ENCODE measurements around the gene ADCY2. TPM values are rescaled to one million over a fixed set of nuclear protein-coding genes. Genes with fewer than 3 reads are reported as not detected.

Gene ADCY2
- total and polyA plus RNA-seq, 7 experiments from 2014 or later = not detected

- Histone ChIP-seq H3K27ac (ENCODE audit: low read depth, low read length) (no peak overlapping the region), H3K4me1 (ENCODE audit: control insufficient read depth in 2 of 2, insufficient read depth in 2 of 2, low read length in 2 of 2) (no peaks in the 10 kb centered on the region), H3K9me3 (ENCODE audit: control insufficient read depth in 2 of 3, low read length in 3 of 3) (no peaks in the 10 kb centered on the region), H3K4me3 (ENCODE audit: low read length) (no peak overlapping the region), H3K36me3 (ENCODE audit: control insufficient read depth in 2 of 3, insufficient read depth in 3 of 3, low read length in 3 of 3) (no peaks in the 10 kb centered on the region), H3K27me3 (ENCODE audit: control insufficient read depth in 2 of 2, insufficient read depth in 2 of 2, low read length in 2 of 2) (no peaks in the 10 kb centered on the region)
- Mint-ChIP-seq H3K27me3 (peaks cover 0 to 19% (median 0%) of the 10 kb centered on the region in 5 donors), H3K27ac (no peak overlapping the region), H3K4me3 (no peak overlapping the region), H3K9me3 (peaks cover 0 to 19% (median 3%) of the 10 kb centered on the region in 11 donors), H3K36me3 (peaks cover 0 to 4% (median 0%) of the 10 kb centered on the region in 5 donors), H3K4me1 (no peaks in the 10 kb centered on the region)
- ChIA-PET CTCF (no interaction called here), POLR2A (no interaction called here)
- ATAC-seq = no peak
- DNase-seq = no peak
- intact Hi-C loops (cut with micrococcal nuclease) = no loop called here
Observed at GRCh38 chr5:7634837-7635236, 238.9 kb downstream of the ADCY2 start.

- H3K27ac Mint-ChIP-seq = no peak overlapping the region
- no peaks in the 10 kb centered on the region for H3K36me3 ChIP-seq (ENCODE audit: control insufficient read depth in 2 of 3, insufficient read depth in 3 of 3, low read length in 3 of 3)
- H3K4me3 Mint-ChIP-seq = no peak overlapping the region
- no peak overlapping the region for H3K27ac ChIP-seq (ENCODE audit: low read depth, low read length)
- H3K9me3 Mint-ChIP-seq = peaks cover 0 to 42% (median 7%) of the 10 kb centered on the region in 11 donors
- no peak overlapping the region for H3K4me3 ChIP-seq (ENCODE audit: low read length)
- no peaks in the 10 kb centered on the region for H3K4me1 ChIP-seq (ENCODE audit: control insufficient read depth in 2 of 2, insufficient read depth in 2 of 2, low read length in 2 of 2)
- ChIA-PET CTCF (no interaction called here), POLR2A (no interaction called here)
- DNase-seq (no peak), ATAC-seq (no peak)
- H3K9me3 ChIP-seq (ENCODE audit: control insufficient read depth in 2 of 3, low read length in 3 of 3) = no peaks in the 10 kb centered on the region
- intact Hi-C loops (cut with micrococcal nuclease) = no loop called here
- H3K4me1 Mint-ChIP-seq = no peaks in the 10 kb centered on the region
- H3K27me3 Mint-ChIP-seq = peaks cover 0 to 14% (median 0%) of the 10 kb centered on the region in 5 donors
- no peaks in the 10 kb centered on the region for H3K27me3 ChIP-seq (ENCODE audit: control insufficient read depth in 2 of 2, insufficient read depth in 2 of 2, low read length in 2 of 2)
- H3K36me3 Mint-ChIP-seq = peaks cover 0 to 4% (median 0%) of the 10 kb centered on the region in 5 donors
Observed at GRCh38 chr5:7638456-7638855, 242.5 kb downstream of the ADCY2 start.

GRCh38 chr5:7642029-7642428 is 246.1 kb downstream of the ADCY2 start:
- Histone ChIP-seq H3K36me3 (ENCODE audit: control insufficient read depth in 2 of 3, insufficient read depth in 3 of 3, low read length in 3 of 3) (no peaks in the 10 kb centered on the region), H3K4me3 (ENCODE audit: low read length) (no peak overlapping the region), H3K9me3 (ENCODE audit: control insufficient read depth in 2 of 3, low read length in 3 of 3) (no peaks in the 10 kb centered on the region), H3K27ac (ENCODE audit: low read depth, low read length) (no peak overlapping the region), H3K27me3 (ENCODE audit: control insufficient read depth in 2 of 2, insufficient read depth in 2 of 2, low read length in 2 of 2) (no peaks in the 10 kb centered on the region), H3K4me1 (ENCODE audit: control insufficient read depth in 2 of 2, insufficient read depth in 2 of 2, low read length in 2 of 2) (no peaks in the 10 kb centered on the region)
- intact Hi-C loops (cut with micrococcal nuclease) = no loop called here
- Mint-ChIP-seq H3K27ac (no peak overlapping the region), H3K9me3 (peaks cover 4 to 55% (median 16%) of the 10 kb centered on the region in 11 donors), H3K4me1 (no peaks in the 10 kb centered on the region), H3K4me3 (no peak overlapping the region), H3K36me3 (peaks cover 0 to 5% (median 0%) of the 10 kb centered on the region in 5 donors), H3K27me3 (peaks cover 0 to 2% (median 0%) of the 10 kb centered on the region in 5 donors)
- ChIA-PET CTCF (no interaction called here), POLR2A (no interaction called here)
- ATAC-seq = no peak
- DNase-seq = no peak

- Histone ChIP-seq H3K9me3 (ENCODE audit: control insufficient read depth in 2 of 3, low read length in 3 of 3) (no peaks in the 10 kb centered on the region), H3K27me3 (ENCODE audit: control insufficient read depth in 2 of 2, insufficient read depth in 2 of 2, low read length in 2 of 2) (no peaks in the 10 kb centered on the region), H3K4me3 (ENCODE audit: low read length) (no peak overlapping the region), H3K27ac (ENCODE audit: low read depth, low read length) (no peak overlapping the region), H3K4me1 (ENCODE audit: control insufficient read depth in 2 of 2, insufficient read depth in 2 of 2, low read length in 2 of 2) (no peaks in the 10 kb centered on the region), H3K36me3 (ENCODE audit: control insufficient read depth in 2 of 3, insufficient read depth in 3 of 3, low read length in 3 of 3) (no peaks in the 10 kb centered on the region)
- ChIA-PET CTCF (no interaction called here), POLR2A (no interaction called here)
- H3K27me3 Mint-ChIP-seq = peaks cover 0 to 5% (median 0%) of the 10 kb centered on the region in 5 donors
- H3K27ac Mint-ChIP-seq = no peak overlapping the region
- no peak overlapping the region for H3K4me3 Mint-ChIP-seq
- H3K36me3 Mint-ChIP-seq = peaks cover 0 to 5% (median 0%) of the 10 kb centered on the region in 5 donors
- no peaks in the 10 kb centered on the region for H3K4me1 Mint-ChIP-seq
- peaks cover 4 to 41% (median 16%) of the 10 kb centered on the region in 11 donors for H3K9me3 Mint-ChIP-seq
- intact Hi-C loops (cut with micrococcal nuclease) = no loop called here
- DNase-seq (no peak), ATAC-seq (no peak)
Observed at GRCh38 chr5:7644723-7645122, 248.8 kb downstream of the ADCY2 start.

- intact Hi-C loops (cut with micrococcal nuclease) = no loop called here
Observed at GRCh38 chr5:7650755-7651154, 254.8 kb downstream of the ADCY2 start.

GRCh38 chr5:7653046-7653445 is 257.1 kb downstream of the ADCY2 start:
- H3K4me3 ChIP-seq (ENCODE audit: low read length) = no peak overlapping the region
- Mint-ChIP-seq H3K4me1 (peaks cover 0 to 1% (median 0%) of the 10 kb centered on the region in 7 donors), H3K27me3 (peaks cover 0 to 25% (median 5%) of the 10 kb centered on the region in 5 donors), H3K36me3 (no peaks in the 10 kb centered on the region), H3K27ac (no peak overlapping the region), H3K9me3 (peaks cover 0 to 12% (median 3%) of the 10 kb centered on the region in 11 donors), H3K4me3 (no peak overlapping the region)
- DNase-seq (no peak), ATAC-seq (no peak)
- no peaks in the 10 kb centered on the region for H3K27me3 ChIP-seq (ENCODE audit: control insufficient read depth in 2 of 2, insufficient read depth in 2 of 2, low read length in 2 of 2)
- H3K4me1 ChIP-seq (ENCODE audit: control insufficient read depth in 2 of 2, insufficient read depth in 2 of 2, low read length in 2 of 2) = no peaks in the 10 kb centered on the region
- intact Hi-C loops (cut with micrococcal nuclease) = no loop called here
- no peaks in the 10 kb centered on the region for H3K9me3 ChIP-seq (ENCODE audit: control insufficient read depth in 2 of 3, low read length in 3 of 3)
- CTCF ChIA-PET = interaction anchor here (0.7 kb wide), 1 partner anchor 42 kb away, joined by 3 read pairs; no protein-coding TSS in a partner anchor
- H3K27ac ChIP-seq (ENCODE audit: low read depth, low read length) = no peak overlapping the region
- H3K36me3 ChIP-seq (ENCODE audit: control insufficient read depth in 2 of 3, insufficient read depth in 3 of 3, low read length in 3 of 3) = no peaks in the 10 kb centered on the region
- POLR2A ChIA-PET = no interaction called here

More at GRCh38 chr5:7650755-7651154, 254.8 kb downstream of the ADCY2 start:
- POLR2A ChIA-PET = no interaction called here
- H3K36me3 ChIP-seq (ENCODE audit: control insufficient read depth in 2 of 3, insufficient read depth in 3 of 3, low read length in 3 of 3) = no peaks in the 10 kb centered on the region
- no peak overlapping the region for H3K27ac Mint-ChIP-seq
- ATAC-seq = no peak
- no peaks in the 10 kb centered on the region for H3K27me3 ChIP-seq (ENCODE audit: control insufficient read depth in 2 of 2, insufficient read depth in 2 of 2, low read length in 2 of 2)
- no peak overlapping the region for H3K27ac ChIP-seq (ENCODE audit: low read depth, low read length)
- DNase-seq = no peak
- H3K4me1 ChIP-seq (ENCODE audit: control insufficient read depth in 2 of 2, insufficient read depth in 2 of 2, low read length in 2 of 2) = no peaks in the 10 kb centered on the region
- H3K4me3 ChIP-seq (ENCODE audit: low read length) = no peak overlapping the region
- no peaks in the 10 kb centered on the region for H3K9me3 ChIP-seq (ENCODE audit: control insufficient read depth in 2 of 3, low read length in 3 of 3)
- H3K4me3 Mint-ChIP-seq = no peak overlapping the region
- H3K27me3 Mint-ChIP-seq = peaks cover 0 to 27% (median 5%) of the 10 kb centered on the region in 5 donors
- H3K9me3 Mint-ChIP-seq = peaks cover 0 to 14% (median 3%) of the 10 kb centered on the region in 11 donors
- H3K4me1 Mint-ChIP-seq = peaks cover 0 to 1% (median 0%) of the 10 kb centered on the region in 7 donors
- H3K36me3 Mint-ChIP-seq = no peaks in the 10 kb centered on the region
- CTCF ChIA-PET = no interaction called here

GRCh38 chr5:7657153-7657552 is 261.2 kb downstream of the ADCY2 start:
- Mint-ChIP-seq H3K27ac (no peak overlapping the region), H3K27me3 (peaks cover 0 to 18% (median 5%) of the 10 kb centered on the region in 5 donors), H3K36me3 (no peaks in the 10 kb centered on the region), H3K9me3 (peaks cover 0 to 12% (median 2%) of the 10 kb centered on the region in 11 donors), H3K4me3 (no peak overlapping the region), H3K4me1 (no peaks in the 10 kb centered on the region)
- ChIA-PET POLR2A (no interaction called here), CTCF (no interaction called here)
- Histone ChIP-seq H3K4me1 (ENCODE audit: control insufficient read depth in 2 of 2, insufficient read depth in 2 of 2, low read length in 2 of 2) (no peaks in the 10 kb centered on the region), H3K9me3 (ENCODE audit: control insufficient read depth in 2 of 3, low read length in 3 of 3) (no peaks in the 10 kb centered on the region), H3K27ac (ENCODE audit: low read depth, low read length) (no peak overlapping the region), H3K27me3 (ENCODE audit: control insufficient read depth in 2 of 2, insufficient read depth in 2 of 2, low read length in 2 of 2) (no peaks in the 10 kb centered on the region), H3K4me3 (ENCODE audit: low read length) (no peak overlapping the region), H3K36me3 (ENCODE audit: control insufficient read depth in 2 of 3, insufficient read depth in 3 of 3, low read length in 3 of 3) (no peaks in the 10 kb centered on the region)
- intact Hi-C loops (cut with micrococcal nuclease) = no loop called here
- no peak for DNase-seq
- no peak for ATAC-seq

Measured in naive thymus-derived CD4-positive, alpha-beta T cell (primary cell).